Measurements from ENCODE around the gene MTCL1.

Gene MTCL1

GRCh38 chr18:8702668-8703067, 2.7 kb upstream of the MTCL1 start:
- no peak for TF ChIP-seq CTCF (IDR thresholded peaks at IDR 0.05; ENCODE audit: insufficient read depth, low read length, missing control alignments)
- POLR2A ChIA-PET, result interaction anchor here (0.6 kb wide), 1 partner anchor 188 kb away, joined by 3 read pairs; no protein-coding TSS in a partner anchor
- H3K4me3 ChIP-seq (ENCODE audit: low read depth, low read length), result no peak overlapping the region
- no peak for DNase-seq (ENCODE audit: low read depth, low spot score)
- CTCF ChIA-PET, result interaction anchor here (0.9 to 2.8 kb wide), 4 partner anchors 8 to 285 kb away, joined by 3 to 10 read pairs (median 4); no protein-coding TSS in a partner anchor

- POLR2A ChIA-PET, result interaction anchor here (0.6 to 2.8 kb wide), 2 partner anchors 98 to 188 kb away, joined by 3 to 16 read pairs; no protein-coding TSS in a partner anchor
Observed at GRCh38 chr18:8703092-8703709, 2.2 kb upstream of the MTCL1 start.

GRCh38 chr18:8703781-8704301, 1.5 kb upstream of the MTCL1 start:
- H3K4me3 ChIP-seq (ENCODE audit: low read depth, low read length), result peak overlapping the region; percentile 55
- no peak for DNase-seq (ENCODE audit: low read depth, low spot score)

More at GRCh38 chr18:8703092-8703709, 2.2 kb upstream of the MTCL1 start:
- CTCF ChIA-PET, result interaction anchor here (0.8 to 2.8 kb wide), 5 partner anchors 9 to 285 kb away, joined by 3 to 10 read pairs (median 4); no protein-coding TSS in a partner anchor
- DNase-seq (ENCODE audit: low read depth, low spot score), result no peak
- no peak overlapping the region; the same call in 1 of the 2 replicates for H3K4me3 ChIP-seq (ENCODE audit: low read depth, low read length)
- TF ChIP-seq CTCF (IDR thresholded peaks at IDR 0.05; ENCODE audit: insufficient read depth, low read length, missing control alignments), result no peak

GRCh38 chr18:8704361-8705237, 757 bp upstream of the MTCL1 start:
- peak; percentile 76 for DNase-seq (ENCODE audit: low read depth, low spot score)
- peak overlapping the region; percentile 55 for H3K4me3 ChIP-seq (ENCODE audit: low read depth, low read length)
- ChIA-PET POLR2A (interaction anchor here (0.6 to 2.8 kb wide), 4 partner anchors 96 to 284 kb away, joined by 3 to 16 read pairs (median 4); no protein-coding TSS in a partner anchor), CTCF (interaction anchor here (1.0 to 5.9 kb wide), 3 partner anchors 10 to 284 kb away, joined by 4 to 35 read pairs (median 10); no protein-coding TSS in a partner anchor)
- no peak for TF ChIP-seq CTCF (IDR thresholded peaks at IDR 0.05; ENCODE audit: insufficient read depth, low read length, missing control alignments)

More at GRCh38 chr18:8703781-8704301, 1.5 kb upstream of the MTCL1 start:
- no peak for TF ChIP-seq CTCF (IDR thresholded peaks at IDR 0.05; ENCODE audit: insufficient read depth, low read length, missing control alignments)
- ChIA-PET CTCF (interaction anchor here (0.8 to 5.9 kb wide), 6 partner anchors 9 to 285 kb away, joined by 3 to 35 read pairs (median 4); no protein-coding TSS in a partner anchor), POLR2A (interaction anchor here (2.8 kb wide), 1 partner anchor 97 kb away, joined by 16 read pairs; no protein-coding TSS in a partner anchor)

GRCh38 chr18:8705961-8706790, 820 bp downstream of the MTCL1 start:
- DNase-seq (ENCODE audit: low read depth, low spot score), result no peak
- no peak for TF ChIP-seq CTCF (IDR thresholded peaks at IDR 0.05; ENCODE audit: insufficient read depth, low read length, missing control alignments)
- H3K4me3 ChIP-seq (ENCODE audit: low read depth, low read length), result peak overlapping the region; percentile 86
- POLR2A ChIA-PET, result interaction anchor here (0.5 to 2.8 kb wide), 5 partner anchors 41 to 276 kb away, joined by 3 to 16 read pairs (median 4); no protein-coding TSS in a partner anchor
- CTCF ChIA-PET, result interaction anchor here (0.6 to 5.9 kb wide), 9 partner anchors 10 to 282 kb away, joined by 3 to 35 read pairs (median 4); no protein-coding TSS in a partner anchor
